Measurements from ENCODE around the gene SLC38A10. TPM values are rescaled to one million over a fixed set of nuclear protein-coding genes. Genes with fewer than 3 reads are reported as not detected.
A peak's percentile ranks its signal among the peaks of the same experiment; 100 is the strongest.

The SLC38A10 gene
- total and polyA plus RNA-seq, 10 of the 15 experiments (the other 5 are each of a cell fraction or from before 2014, with no cell fraction given): 0.52 to 67.9 (median 22.1) TPM

GRCh38 chr17:81295031-81295675, at the start of gene SLC38A10 (continued):
- no peak for TF ChIP-seq IRF3 (IDR thresholded peaks at IDR 0.05)
- TF ChIP-seq ZZZ3 (IDR thresholded peaks at IDR 0.05; ENCODE audit: control insufficient read depth, insufficient read length, low read depth): no peak
- TF ChIP-seq HDGF (IDR thresholded peaks at IDR 0.05): 0 out of 2 replicates have a peak, but pooled peaks have one; percentile 58
- TF ChIP-seq ESRRA (IDR thresholded peaks at IDR 0.05; ENCODE audit: low read length): no peak
- TF ChIP-seq FOXM1 (IDR thresholded peaks at IDR 0.05; ENCODE audit: low read depth, low read length): no peak
- 0 out of 2 replicates have a peak, but pooled peaks have one; percentile 23 for TF ChIP-seq ZNF207 (IDR thresholded peaks at IDR 0.05; ENCODE audit: borderline replicate concordance)
- peak; percentile 89; the same call in 1 of the 2 replicates for TF ChIP-seq NKRF (conservative IDR thresholded peaks at IDR 0.05)
- no peak for TF ChIP-seq NFYA (IDR thresholded peaks at IDR 0.05; ENCODE audit: borderline replicate concordance, low read depth, low read length)
- peak; percentile 66 for TF ChIP-seq IKZF1 (conservative IDR thresholded peaks at IDR 0.05)
- TF ChIP-seq NR2C1 (IDR thresholded peaks at IDR 0.05): peak; percentile 26
- TF ChIP-seq TCF12 (IDR thresholded peaks at IDR 0.05; ENCODE audit: low read depth, low read length): 0 out of 2 replicates have a peak, but pooled peaks have one; percentile 40
- peak; percentile 17; the same call in 1 of the 2 replicates for TF ChIP-seq MAX (IDR thresholded peaks at IDR 0.05; ENCODE audit: low read depth, low read length)
- no peak for TF ChIP-seq STAT1 (conservative IDR thresholded peaks at IDR 0.05)
- TF ChIP-seq YY1 (IDR thresholded peaks at IDR 0.05; ENCODE audit: low read depth, low read length): no peak
- peak; percentile 90 for TF ChIP-seq E4F1 (IDR thresholded peaks at IDR 0.05; ENCODE audit: borderline replicate concordance, partially characterized antibody)
- TF ChIP-seq TCF3 (IDR thresholded peaks at IDR 0.05; ENCODE audit: borderline replicate concordance, insufficient read depth, low read depth, low read length): peak; percentile 38; the same call in 1 of the 2 replicates
- TF ChIP-seq CHD2 (IDR thresholded peaks at IDR 0.05; ENCODE audit: borderline replicate concordance, low read depth, low read length): 0 out of 2 replicates have a peak, but pooled peaks have one; percentile 51
- no peak for TF ChIP-seq CHD1 (IDR thresholded peaks at IDR 0.05; ENCODE audit: low read depth, low read length)
- TF ChIP-seq NFIC (IDR thresholded peaks at IDR 0.05; ENCODE audit: low read depth, low read length): no peak
- TF ChIP-seq BCL11A (IDR thresholded peaks at IDR 0.05; ENCODE audit: low read depth, low read length): no peak
- no peak for TF ChIP-seq PRDM15 (CRISPR knock-in tag; IDR thresholded peaks at IDR 0.05)
